Mucosa of rectum (tissue), 2 donors: Measurements from ENCODE around the gene PTPRD.

ENCODE experiments used
- H3K27ac ChIP-seq, 2 donors: one replicate each; pipeline ENCODE4 v1.7.0; 2013; ENCODE audit warnings: inconsistent platforms in 2 of 2, low read depth in 2 of 2, low read length in 2 of 2
- H3K27me3 ChIP-seq, 2 donors: one replicate each; pipeline ENCODE4 v1.7.0; 2013; ENCODE audit warnings: low read length in 2 of 2; ENCODE audit not compliant: control insufficient read depth in 2 of 2, insufficient read depth in 2 of 2
- H3K36me3 ChIP-seq, 2 donors: one replicate each; pipeline ENCODE4 v1.7.0; 2013; ENCODE audit warnings: low read length in 2 of 2; ENCODE audit not compliant: control insufficient read depth in 2 of 2, insufficient read depth in 2 of 2
- H3K4me1 ChIP-seq, 2 donors: one replicate each; pipeline ENCODE4 v1.7.0; 2013; ENCODE audit warnings: low read length in 2 of 2, mild to moderate bottlenecking in 1 of 2; ENCODE audit not compliant: control insufficient read depth in 2 of 2, insufficient read depth in 2 of 2
- H3K4me3 ChIP-seq, 2 donors: one replicate each; pipeline ENCODE4 v1.7.0; 2013; ENCODE audit warnings: low read length in 2 of 2
- H3K9ac ChIP-seq, 2 donors: one replicate each; pipeline ENCODE4 v1.7.0; 2013; ENCODE audit warnings: low read length in 2 of 2, low read depth in 1 of 2, mild to moderate bottlenecking in 1 of 2
- H3K9me3 ChIP-seq, 2 donors: one replicate each; pipeline ENCODE4 v1.7.0; 2013; ENCODE audit warnings: low read length in 2 of 2; ENCODE audit not compliant: control insufficient read depth in 2 of 2
- donor health status: healthy.
- donor health status: Normal muscosa, but diverticular disease.

PTPRD gene

GRCh38 chr9:9603345-9603744 is 1009.5 kb downstream of the PTPRD start:
- no peaks in the 10 kb centered on the region for H3K27me3 ChIP-seq
- H3K27ac ChIP-seq = no peak overlapping the region
- H3K9me3 ChIP-seq = no peaks in the 10 kb centered on the region
- no peak overlapping the region for H3K9ac ChIP-seq
- no peak overlapping the region for H3K4me3 ChIP-seq
- H3K4me1 ChIP-seq = no peaks in the 10 kb centered on the region
- H3K36me3 ChIP-seq = no peaks in the 10 kb centered on the region

- Histone ChIP-seq H3K36me3 (no peaks in the 10 kb centered on the region), H3K27me3 (no peaks in the 10 kb centered on the region), H3K4me1 (no peaks in the 10 kb centered on the region), H3K9ac (no peak overlapping the region), H3K27ac (no peak overlapping the region), H3K4me3 (no peak overlapping the region), H3K9me3 (no peaks in the 10 kb centered on the region)
These were observed 1014.1 kb downstream of the PTPRD start for GRCh38 chr9:9598723-9599122.

- H3K4me1 ChIP-seq = no peaks in the 10 kb centered on the region
- no peak overlapping the region for H3K27ac ChIP-seq
- H3K4me3 ChIP-seq = no peak overlapping the region
- H3K9ac ChIP-seq = no peak overlapping the region
- H3K9me3 ChIP-seq = no peaks in the 10 kb centered on the region
- no peaks in the 10 kb centered on the region for H3K36me3 ChIP-seq
- H3K27me3 ChIP-seq = no peaks in the 10 kb centered on the region
These were observed 1020.7 kb downstream of the PTPRD start for GRCh38 chr9:9592104-9592503.

- no peaks in the 10 kb centered on the region for H3K36me3 ChIP-seq
- H3K9ac ChIP-seq = no peak overlapping the region
- H3K4me3 ChIP-seq = no peak overlapping the region
- H3K27ac ChIP-seq = no peak overlapping the region
- no peaks in the 10 kb centered on the region for H3K9me3 ChIP-seq
- H3K27me3 ChIP-seq = no peaks in the 10 kb centered on the region
- H3K4me1 ChIP-seq = no peaks in the 10 kb centered on the region
These were observed 1026.9 kb downstream of the PTPRD start for GRCh38 chr9:9585920-9586319.

GRCh38 chr9:9574080-9574479 is 1038.7 kb downstream of the PTPRD start:
- Histone ChIP-seq H3K4me3 (no peak overlapping the region), H3K36me3 (no peaks in the 10 kb centered on the region), H3K9ac (no peak overlapping the region), H3K9me3 (no peaks in the 10 kb centered on the region), H3K27ac (no peak overlapping the region), H3K27me3 (no peaks in the 10 kb centered on the region), H3K4me1 (no peaks in the 10 kb centered on the region)

- H3K9ac ChIP-seq = no peak overlapping the region
- no peaks in the 10 kb centered on the region for H3K27me3 ChIP-seq
- H3K9me3 ChIP-seq = no peaks in the 10 kb centered on the region
- H3K27ac ChIP-seq = no peak overlapping the region
- H3K36me3 ChIP-seq = no peaks in the 10 kb centered on the region
- H3K4me1 ChIP-seq = no peaks in the 10 kb centered on the region
- no peak overlapping the region for H3K4me3 ChIP-seq
These were observed 1047.1 kb downstream of the PTPRD start for GRCh38 chr9:9565700-9566099.

GRCh38 chr9:9563817-9564216 is 1049.0 kb downstream of the PTPRD start:
- H3K27ac ChIP-seq = no peak overlapping the region
- H3K9ac ChIP-seq = no peak overlapping the region
- no peaks in the 10 kb centered on the region for H3K9me3 ChIP-seq
- H3K4me1 ChIP-seq = no peaks in the 10 kb centered on the region
- H3K36me3 ChIP-seq = no peaks in the 10 kb centered on the region
- no peak overlapping the region for H3K4me3 ChIP-seq
- no peaks in the 10 kb centered on the region for H3K27me3 ChIP-seq

GRCh38 chr9:9560382-9561035 is 1052.3 kb downstream of the PTPRD start:
- Histone ChIP-seq H3K27me3 (no peaks in the 10 kb centered on the region), H3K4me1 (no peaks in the 10 kb centered on the region), H3K4me3 (no peak overlapping the region), H3K27ac (no peak overlapping the region), H3K9ac (no peak overlapping the region), H3K9me3 (no peaks in the 10 kb centered on the region), H3K36me3 (no peaks in the 10 kb centered on the region)

GRCh38 chr9:9558907-9559306 is 1053.9 kb downstream of the PTPRD start:
- no peak overlapping the region for H3K9ac ChIP-seq
- H3K4me1 ChIP-seq = no peaks in the 10 kb centered on the region
- H3K27ac ChIP-seq = no peak overlapping the region
- H3K4me3 ChIP-seq = no peak overlapping the region
- H3K36me3 ChIP-seq = no peaks in the 10 kb centered on the region
- H3K9me3 ChIP-seq = no peaks in the 10 kb centered on the region
- H3K27me3 ChIP-seq = no peaks in the 10 kb centered on the region

- Histone ChIP-seq H3K9ac (no peak overlapping the region), H3K4me3 (no peak overlapping the region), H3K4me1 (no peaks in the 10 kb centered on the region), H3K9me3 (no peaks in the 10 kb centered on the region), H3K27ac (no peak overlapping the region), H3K27me3 (no peaks in the 10 kb centered on the region), H3K36me3 (no peaks in the 10 kb centered on the region)
These were observed 1054.9 kb downstream of the PTPRD start for GRCh38 chr9:9557804-9558334.
